Ishikawa (cell line): ENCODE measurements around the gene NCK1.

Experiments
- CEBPB ChIP-seq: IDR thresholded peaks from 2 replicates; pipeline ENCODE4 v1.6.1; 2012
- EP300 ChIP-seq: IDR thresholded peaks from 2 replicates; pipeline ENCODE4 v1.6.1; 2012; ENCODE audit warnings: borderline replicate concordance
- MAX ChIP-seq: IDR thresholded peaks from 2 replicates; pipeline ENCODE4 v1.6.1; 2012
- RAD21 ChIP-seq: IDR thresholded peaks from 2 replicates; pipeline ENCODE4 v1.6.1; 2012; ENCODE audit warnings: low read depth
- REST ChIP-seq: IDR thresholded peaks from 2 replicates; pipeline ENCODE4 v1.6.1; 2012; ENCODE audit warnings: low read depth, mild to moderate bottlenecking
- TAF1 ChIP-seq: IDR thresholded peaks from 2 replicates; pipeline ENCODE4 v1.6.1; 2012; ENCODE audit warnings: low read depth, mild to moderate bottlenecking
- YY1 ChIP-seq: IDR thresholded peaks from 2 replicates; pipeline ENCODE4 v1.6.1; 2012; ENCODE audit warnings: low read depth

GRCh38 chr3:136950623-136951022, 88.6 kb downstream of the NCK1 start:
- no peak for TF ChIP-seq MAX
- TF ChIP-seq CEBPB, result no peak
- no peak for TF ChIP-seq TAF1
- TF ChIP-seq RAD21, result no peak
- no peak for TF ChIP-seq REST
- TF ChIP-seq YY1, result no peak
- TF ChIP-seq EP300, result no peak
